Heart left ventricle (tissue), 16 donors: ENCODE results near the gene MACROH2A2. TPM values are rescaled to one million over a fixed set of nuclear protein-coding genes. Genes with fewer than 3 reads are reported as not detected.

ENCODE experiments used
- ATAC-seq, 4 donors: fragments of 200-7000 bp; cut with Tn5 transposase; one replicate each; pipeline ENCODE4 v1.9.1; 2020 to 2022; ENCODE audit warnings: moderate library complexity in 4 of 4, mild to moderate bottlenecking in 3 of 4, moderate number of reproducible peaks in 1 of 4
- DNase-seq, 5 donors: peaks; one replicate each; pipeline ENCODE4 v3.0.0-alpha.2; 2020
- H3K27ac ChIP-seq, 12 donors: fragments of 200-600 bp; sonication (generic) in 4 of 12; one replicate each; pipeline versions ENCODE4 v1.5.0 to v1.8.0; 2016 to 2022; ENCODE audit warnings: mild to moderate bottlenecking in 2 of 12
- H3K27me3 ChIP-seq, 9 donors: fragments of 200-600 bp; sonication (generic) in 2 of 9; one replicate each; pipeline versions ENCODE4 v1.5.1 to v1.8.0; 2016 to 2022; ENCODE audit warnings: mild to moderate bottlenecking in 3 of 9
- H3K36me3 ChIP-seq, 9 donors: fragments of 200-600 bp; sonication (generic) in 2 of 9; one replicate each; pipeline versions ENCODE4 v1.5.0 to v1.8.0; 2018 to 2022; ENCODE audit warnings: mild to moderate bottlenecking in 2 of 9
- H3K4me1 ChIP-seq, 12 donors: fragments of 200-600 bp; sonication (generic) in 4 of 12; one replicate each; pipeline versions ENCODE4 v1.5.0 to v1.8.0; 2016 to 2022; ENCODE audit warnings: mild to moderate bottlenecking in 3 of 12
- H3K4me3 ChIP-seq, 12 donors: fragments of 200-600 bp; sonication (generic) in 4 of 12; one replicate each; pipeline versions ENCODE4 v1.5.0 to v1.8.0; 2017 to 2022; ENCODE audit warnings: mild to moderate bottlenecking in 9 of 12, moderate library complexity in 4 of 12
- H3K9me3 ChIP-seq, 12 donors: fragments of 200-600 bp; sonication (generic) in 4 of 12; one replicate each; pipeline versions ENCODE4 v1.5.0 to v1.8.0; 2016 to 2022; ENCODE audit warnings: mild to moderate bottlenecking in 1 of 12
- CTCF ChIP-seq, 12 donors: fragments of 200-600 bp; sonication (generic) in 4 of 12; IDR thresholded peaks; one replicate each; pipeline versions ENCODE4 v1.5.0 to v1.8.0; 2018 to 2022; ENCODE audit warnings: antibody characterized with exemption in 12 of 12, mild to moderate bottlenecking in 5 of 12
- POLR2A ChIP-seq, 2 donors: fragments of 450-650 bp; IDR thresholded peaks; one replicate each; pipeline ENCODE4 v1.6.1; 2017; ENCODE audit warnings: antibody characterized with exemption in 2 of 2, mild to moderate bottlenecking in 2 of 2, moderate library complexity in 2 of 2
- WGBS, 4 donors: extraction: QIAGEN DNeasy Blood & Tissue Kit in 2 of 4; methylation state at CpG; one replicate each; pipeline versions ENCODE4 v1.1.5 to v1.1.7; 2013 to 2018; 5-methylcytosine and 5-hydroxymethylcytosine counted together
- intact Hi-C, 10 donors: fragments of 100-400 bp; cut with DNase I; formaldehyde crosslinking; loops; one replicate each; pipeline versions ENCODE4 v1.11.1 to v1.14.2; 2022
- polyA plus RNA-seq, 2 donors: library from polyadenylated mRNA; stranded (reverse); fragments of 200-250 nt; gene quantifications; one replicate each; pipeline ENCODE4 v1.2.3, GENCODE V29; 2013
- total RNA-seq, 9 donors: library from RNA; depleted of rRNA in 2 of 9; stranded (reverse); fragments of >200 nt in 2 of 9; fragmentation: NEBNext Ultra II Directional in 3 of 9; extraction: Animal tissue kit (Norgen Biotek cat#: 25700) in 3 of 9; gene quantifications; one replicate each; pipeline versions ENCODE4 v1.1.0 to v1.2.4, GENCODE V29; 2016 to 2023
- donor health status: ischemic (EF 13 %, LVEDD 7.1; RV severe dilation, severe dysfunction).
- donor health status: healthy with polysubstance abuse.
- donor health status: DM: no; HTN: yes; CAD: no.
- donor health status: DM: no; HTN: no; CAD: no.
- donor health status: ischemic (EF 25% LVEDD 6.9; RV normal size, moderate dysfunction).
- donor health status: ischemic (EF 25% LVEDD 5.7; RV mildly dilated, moderate dysfunction).
- donor health status: healthy.
- donor health status: DM: yes; HTN: yes; CAD: no.
- donor health status: ischemic (EF 35%, LVEDD 5.7; RV mildly dilated, moderate dysfunction).
- donor health status: nonischemic (EF 11% LVEDD 7.7; RV severe dilation, severe dysfunction).
- donor health status: DM: yes; HTN: yes; CAD: no.
- donor health status: PGD.
- donor health status: ischemic (EF 29% LVEDD 5.4; RV normal size, mild dysfunction).
- donor health status: nonischemic (EF 23%, LVEDD 6.1; RV moderate dilation, normal function).

Gene MACROH2A2
- total and polyA plus RNA-seq, 11 donors: 11.8 to 21.3 (median 13.3) TPM

- H3K4me3 ChIP-seq: no peak overlapping the region
- WGBS, 4 donors: 88 to 96% (median 92%) methylated on average over 3 of the region's 3 CpGs
- H3K36me3 ChIP-seq: no peaks in the 10 kb centered on the region
- no peaks in the 10 kb centered on the region for H3K27me3 ChIP-seq
- TF ChIP-seq CTCF (IDR thresholded peaks at IDR 0.05) (no peak), POLR2A (IDR thresholded peaks at IDR 0.05) (no peak)
- ATAC-seq (no peak), DNase-seq (no peak)
- no peaks in the 10 kb centered on the region for H3K4me1 ChIP-seq
- H3K9me3 ChIP-seq: no peaks in the 10 kb centered on the region
- intact Hi-C loops: no loop called here
- no peak overlapping the region for H3K27ac ChIP-seq
Measured at GRCh38 chr10:70066190-70066589, 13.5 kb downstream of the MACROH2A2 start.

GRCh38 chr10:70067586-70067985 is 14.9 kb downstream of the MACROH2A2 start:
- Histone ChIP-seq H3K4me3 (no peak overlapping the region), H3K27ac (no peak overlapping the region), H3K4me1 (no peaks in the 10 kb centered on the region), H3K27me3 (no peaks in the 10 kb centered on the region), H3K36me3 (no peaks in the 10 kb centered on the region), H3K9me3 (no peaks in the 10 kb centered on the region)
- ATAC-seq: no peak
- TF ChIP-seq CTCF (IDR thresholded peaks at IDR 0.05) (no peak), POLR2A (IDR thresholded peaks at IDR 0.05) (no peak)
- intact Hi-C loops: no loop called here
- 88 to 92% (median 90%) methylated on average over 2 of the region's 2 CpGs for WGBS, 4 donors
- DNase-seq: no peak

GRCh38 chr10:70068925-70069324 is 16.3 kb downstream of the MACROH2A2 start:
- 91 to 96% (median 95%) methylated on average over 10 of the region's 10 CpGs for WGBS, 4 donors
- Histone ChIP-seq H3K36me3 (no peaks in the 10 kb centered on the region), H3K27ac (no peak overlapping the region), H3K4me1 (no peaks in the 10 kb centered on the region), H3K9me3 (no peaks in the 10 kb centered on the region), H3K27me3 (no peaks in the 10 kb centered on the region), H3K4me3 (no peak overlapping the region)
- intact Hi-C loops: no loop called here
- DNase-seq (no peak), ATAC-seq (no peak)
- TF ChIP-seq CTCF (IDR thresholded peaks at IDR 0.05): no peak

GRCh38 chr10:70069346-70069745 is 16.7 kb downstream of the MACROH2A2 start:
- TF ChIP-seq CTCF (IDR thresholded peaks at IDR 0.05): no peak
- no peak for TF ChIP-seq POLR2A (IDR thresholded peaks at IDR 0.05)
- no peaks in the 10 kb centered on the region for H3K4me1 ChIP-seq
- H3K27me3 ChIP-seq: no peaks in the 10 kb centered on the region
- no peak overlapping the region for H3K27ac ChIP-seq
- DNase-seq (no peak), ATAC-seq (no peak)
- no peaks in the 10 kb centered on the region for H3K36me3 ChIP-seq
- H3K9me3 ChIP-seq: no peaks in the 10 kb centered on the region
- 78 to 88% (median 87%) methylated on average over 5 of the region's 5 CpGs for WGBS, 4 donors
- intact Hi-C loops: no loop called here
- H3K4me3 ChIP-seq: no peak overlapping the region
